Posterior vena cava (tissue), 2 donors: ENCODE data around the gene APOBEC3B. TPM values are rescaled to one million over a fixed set of nuclear protein-coding genes. Genes with fewer than 3 reads are reported as not detected.
"Not testable (repeated sequence)": the region's sequence is repeated elsewhere in the genome, so short reads cannot be mapped to it uniquely, and the experiment has no call there.

Source experiments
- DNase-seq: peaks from one replicate; pipeline ENCODE4 v3.0.0-alpha.2; 2020; ENCODE audit warnings: low spot score
- intact Hi-C, 2 donors: fragments of 100-400 bp; cut with DNase I; formaldehyde crosslinking; loops; one replicate each; pipeline versions ENCODE4 v1.14.1 to v1.14.2; 2022 to 2023
- long read RNA-seq, 2 donors: library from polyadenylated mRNA; unstranded; transcript quantifications; one replicate each; pipeline ENCODE4 v2.0.0, GENCODE V29; 2020 to 2021
- total RNA-seq, 2 donors: library from RNA; stranded (reverse); fragmentation: NEBNext Ultra II Directional; extraction: Animal tissue kit (Norgen Biotek cat#: 25700); gene quantifications; one replicate each; pipeline ENCODE4 v1.2.1, GENCODE V29; 2021
- donor health status: DM: yes; HTN: yes; CAD: no.
- donor health status: DM: yes; HTN: yes; CAD: no.

APOBEC3B gene
- total RNA-seq: under 1 TPM; 0.14 to 0.56 TPM
- long read RNA-seq, donor 1: 0 reads
- long read RNA-seq, donor 2: 0 reads

GRCh38 chr22:38981992-38982927 is at the start of gene APOBEC3B:
Gene APOBEC3B (plus strand): TSS chr22:38982347. CDS start chr22:38982454, 107 bp downstream.
- intact Hi-C loops: no loop called here

GRCh38 chr22:38935023-38935422 is 47.1 kb upstream of the APOBEC3B start:
- DNase-seq: no peak
- intact Hi-C loops: no loop called here

More at GRCh38 chr22:38981992-38982927, at the start of gene APOBEC3B:
- DNase-seq: peak; percentile 93

GRCh38 chr22:38935616-38936015 is 46.5 kb upstream of the APOBEC3B start:
- no peak for DNase-seq
- intact Hi-C loops: no loop called here

GRCh38 chr22:38936562-38936961 is 45.6 kb upstream of the APOBEC3B start:
- intact Hi-C loops: no loop called here
- no peak for DNase-seq

GRCh38 chr22:38937036-38937435 is 45.1 kb upstream of the APOBEC3B start:
- DNase-seq: no peak
- intact Hi-C loops: no loop called here

GRCh38 chr22:38937541-38937940 is 44.6 kb upstream of the APOBEC3B start:
- intact Hi-C loops: no loop called here
- no peak for DNase-seq

- intact Hi-C loops: no loop called here
- no peak for DNase-seq
Observed at GRCh38 chr22:38938221-38938620, 43.9 kb upstream of the APOBEC3B start.

- intact Hi-C loops: no loop called here
Observed at GRCh38 chr22:38938925-38939324, 43.2 kb upstream of the APOBEC3B start.

GRCh38 chr22:38940811-38941384 is 41.2 kb upstream of the APOBEC3B start:
- no peak for DNase-seq
- intact Hi-C loops: loop anchor here in 1 of 2 donors (5.0 kb wide), 1 partner anchor 1241 kb away; no protein-coding TSS in a partner anchor

More at GRCh38 chr22:38938925-38939324, 43.2 kb upstream of the APOBEC3B start:
- no peak for DNase-seq

- no peak for DNase-seq
- intact Hi-C loops: loop anchor here in 1 of 2 donors (5.0 kb wide), 1 partner anchor 1241 kb away; no protein-coding TSS in a partner anchor
Observed at GRCh38 chr22:38941488-38941987, 40.6 kb upstream of the APOBEC3B start.

- intact Hi-C loops: loop anchor here in 1 of 2 donors (5.0 kb wide), 1 partner anchor 1240 kb away; no protein-coding TSS in a partner anchor
- no peak for DNase-seq
Observed at GRCh38 chr22:38942702-38943101, 39.4 kb upstream of the APOBEC3B start.

GRCh38 chr22:38943201-38943600 is 38.9 kb upstream of the APOBEC3B start:
- DNase-seq: no peak
- intact Hi-C loops: loop anchor here in 1 of 2 donors (5.0 kb wide), 1 partner anchor 1239 kb away; no protein-coding TSS in a partner anchor

GRCh38 chr22:38943882-38944281 is 38.3 kb upstream of the APOBEC3B start:
- intact Hi-C loops: loop anchor here in 1 of 2 donors (5.0 kb wide), 1 partner anchor 1238 kb away; no protein-coding TSS in a partner anchor
- DNase-seq: peak; percentile 19

- DNase-seq: peak; percentile 43
- intact Hi-C loops: loop anchor here in 1 of 2 donors (5.0 kb wide), 1 partner anchor 1238 kb away; no protein-coding TSS in a partner anchor
Observed at GRCh38 chr22:38944653-38945052, 37.5 kb upstream of the APOBEC3B start.

- intact Hi-C loops: not testable (repeated sequence)
- peak; percentile 7 for DNase-seq
Observed at GRCh38 chr22:38945706-38946338, 36.3 kb upstream of the APOBEC3B start.

GRCh38 chr22:38946771-38947170 is 35.4 kb upstream of the APOBEC3B start:
- peak; percentile 62 for DNase-seq
- intact Hi-C loops: no loop called here

- intact Hi-C loops: no loop called here
- DNase-seq: peak; percentile 57
Observed at GRCh38 chr22:38947321-38948140, 34.6 kb upstream of the APOBEC3B start.

- intact Hi-C loops: no loop called here
- peak; percentile 63 for DNase-seq
Observed at GRCh38 chr22:38948181-38948940, 33.8 kb upstream of the APOBEC3B start.
